ENCODE measurements around the gene AGR3. TPM values are rescaled to one million over a fixed set of nuclear protein-coding genes. Genes with fewer than 3 reads are reported as not detected.

Gene AGR3
- total RNA-seq, 1 donor from 2014 or later: not detected

GRCh38 chr7:16929146-16929762, 47.5 kb upstream of the AGR3 start:
- DNase-seq (ENCODE audit: low read depth) (no peak), FAIRE-seq (peak; percentile 26)
- no peaks in the 10 kb centered on the region for H3K27me3 Mint-ChIP-seq (ENCODE audit: low read depth, unreplicated experiment)
- Histone ChIP-seq H3K27ac (ENCODE audit: low read depth, low read length) (no peak overlapping the region), H3K4me2 (ENCODE audit: low read length) (no peak overlapping the region), H3K36me3 (ENCODE audit: insufficient read depth, low read length) (no peaks in the 10 kb centered on the region), H3K79me2 (ENCODE audit: insufficient read depth, low read length) (no peaks in the 10 kb centered on the region), H3K4me1 (ENCODE audit: insufficient read depth, low read length) (peaks cover 4% of the 10 kb centered on the region), H3K9ac (ENCODE audit: low read length) (no peak overlapping the region), H4K20me1 (ENCODE audit: insufficient read depth, low read length) (no peaks in the 10 kb centered on the region), H2AFZ (ENCODE audit: low read depth, low read length) (no peak overlapping the region), H3K27me3 (ENCODE audit: insufficient read depth, low read length) (no peaks in the 10 kb centered on the region), H3K9me3 (ENCODE audit: insufficient read depth, low read depth, low read length) (no peaks in the 10 kb centered on the region), H3K4me3 (ENCODE audit: insufficient read depth, low read depth, low read length) (no peak overlapping the region)
- TF ChIP-seq EZH2 (IDR thresholded peaks at IDR 0.05; ENCODE audit: insufficient read depth, low read length) (no peak), CTCF (IDR thresholded peaks at IDR 0.05; ENCODE audit: insufficient read depth, low read depth, low read length) (no peak)
- H3K36me3 Mint-ChIP-seq (ENCODE audit: low read depth, unreplicated experiment): no peaks in the 10 kb centered on the region
- H3K4me3 Mint-ChIP-seq (ENCODE audit: unreplicated experiment): no peak overlapping the region
- H3K4me1 Mint-ChIP-seq (ENCODE audit: low read depth, unreplicated experiment): peaks cover 4% of the 10 kb centered on the region
- H3K9me3 Mint-ChIP-seq (ENCODE audit: unreplicated experiment): no peaks in the 10 kb centered on the region
- no peak overlapping the region for H3K27ac Mint-ChIP-seq (ENCODE audit: unreplicated experiment)

GRCh38 chr7:16926861-16927260, 45.1 kb upstream of the AGR3 start:
- peaks cover 7% of the 10 kb centered on the region for H3K4me1 Mint-ChIP-seq (ENCODE audit: low read depth, unreplicated experiment)
- no peak for TF ChIP-seq EZH2 (IDR thresholded peaks at IDR 0.05; ENCODE audit: insufficient read depth, low read length)
- TF ChIP-seq CTCF (IDR thresholded peaks at IDR 0.05; ENCODE audit: insufficient read depth, low read depth, low read length): no peak
- DNase-seq (ENCODE audit: low read depth) (no peak), FAIRE-seq (peak; percentile 52)
- no peak overlapping the region for H3K4me2 ChIP-seq (ENCODE audit: low read length)
- no peak overlapping the region for H3K4me3 Mint-ChIP-seq (ENCODE audit: unreplicated experiment)
- H3K27me3 Mint-ChIP-seq (ENCODE audit: low read depth, unreplicated experiment): no peaks in the 10 kb centered on the region
- H3K27ac ChIP-seq (ENCODE audit: low read depth, low read length): no peak overlapping the region
- H3K27me3 ChIP-seq (ENCODE audit: insufficient read depth, low read length): no peaks in the 10 kb centered on the region
- no peak overlapping the region for H3K27ac Mint-ChIP-seq (ENCODE audit: unreplicated experiment)
- no peaks in the 10 kb centered on the region for H3K36me3 ChIP-seq (ENCODE audit: insufficient read depth, low read length)
- H4K20me1 ChIP-seq (ENCODE audit: insufficient read depth, low read length): no peaks in the 10 kb centered on the region
- H3K36me3 Mint-ChIP-seq (ENCODE audit: low read depth, unreplicated experiment): no peaks in the 10 kb centered on the region
- H2AFZ ChIP-seq (ENCODE audit: low read depth, low read length): no peak overlapping the region
- no peak overlapping the region for H3K4me3 ChIP-seq (ENCODE audit: insufficient read depth, low read depth, low read length)
- H3K9me3 Mint-ChIP-seq (ENCODE audit: unreplicated experiment): no peaks in the 10 kb centered on the region
- no peaks in the 10 kb centered on the region for H3K9me3 ChIP-seq (ENCODE audit: insufficient read depth, low read depth, low read length)
- H3K79me2 ChIP-seq (ENCODE audit: insufficient read depth, low read length): no peaks in the 10 kb centered on the region
- H3K9ac ChIP-seq (ENCODE audit: low read length): no peak overlapping the region
- H3K4me1 ChIP-seq (ENCODE audit: insufficient read depth, low read length): peaks cover 2% of the 10 kb centered on the region

GRCh38 chr7:16926283-16926682, 44.5 kb upstream of the AGR3 start:
- Histone ChIP-seq H3K4me1 (ENCODE audit: insufficient read depth, low read length) (peaks cover 7% of the 10 kb centered on the region), H3K27ac (ENCODE audit: low read depth, low read length) (no peak overlapping the region), H3K4me2 (ENCODE audit: low read length) (no peak overlapping the region), H4K20me1 (ENCODE audit: insufficient read depth, low read length) (no peaks in the 10 kb centered on the region), H3K9me3 (ENCODE audit: insufficient read depth, low read depth, low read length) (no peaks in the 10 kb centered on the region), H3K9ac (ENCODE audit: low read length) (no peak overlapping the region), H3K36me3 (ENCODE audit: insufficient read depth, low read length) (no peaks in the 10 kb centered on the region), H3K79me2 (ENCODE audit: insufficient read depth, low read length) (no peaks in the 10 kb centered on the region), H3K4me3 (ENCODE audit: insufficient read depth, low read depth, low read length) (no peak overlapping the region), H3K27me3 (ENCODE audit: insufficient read depth, low read length) (no peaks in the 10 kb centered on the region), H2AFZ (ENCODE audit: low read depth, low read length) (no peak overlapping the region)
- Mint-ChIP-seq H3K9me3 (ENCODE audit: unreplicated experiment) (no peaks in the 10 kb centered on the region), H3K4me1 (ENCODE audit: low read depth, unreplicated experiment) (peaks cover 9% of the 10 kb centered on the region), H3K4me3 (ENCODE audit: unreplicated experiment) (no peak overlapping the region), H3K27ac (ENCODE audit: unreplicated experiment) (no peak overlapping the region), H3K36me3 (ENCODE audit: low read depth, unreplicated experiment) (no peaks in the 10 kb centered on the region), H3K27me3 (ENCODE audit: low read depth, unreplicated experiment) (no peaks in the 10 kb centered on the region)
- FAIRE-seq (peak; percentile 73), DNase-seq (ENCODE audit: low read depth) (peak; percentile 68)
- no peak for TF ChIP-seq EZH2 (IDR thresholded peaks at IDR 0.05; ENCODE audit: insufficient read depth, low read length)
- peak; percentile 79 for TF ChIP-seq CTCF (IDR thresholded peaks at IDR 0.05; ENCODE audit: insufficient read depth, low read depth, low read length)

Data from astrocyte (in vitro differentiated cells and primary cell).